ENCODE results near the gene EED.
A peak's percentile ranks its signal among the peaks of the same experiment; 100 is the strongest.

The EED gene

GRCh38 chr11:86244522-86245368, at the start of gene EED:
EED (plus strand) TSS chr11:86244753; CDS start chr11:86245230, 477 bp downstream.
- peak; percentile 94 for DNase-seq (ENCODE audit: low spot score)

- no peak for DNase-seq (ENCODE audit: low spot score)
Observed at GRCh38 chr11:86194998-86195397, 49.6 kb upstream of the EED start.

- no peak for DNase-seq (ENCODE audit: low spot score)
Observed at GRCh38 chr11:86196085-86196696, 48.4 kb upstream of the EED start.

- DNase-seq (ENCODE audit: low spot score): no peak
Observed at GRCh38 chr11:86196913-86197312, 47.6 kb upstream of the EED start.

- DNase-seq (ENCODE audit: low spot score): no peak
Observed at GRCh38 chr11:86197448-86197847, 47.1 kb upstream of the EED start.

GRCh38 chr11:86198139-86198538, 46.4 kb upstream of the EED start:
- no peak for DNase-seq (ENCODE audit: low spot score)

GRCh38 chr11:86199354-86199753, 45.2 kb upstream of the EED start:
- DNase-seq (ENCODE audit: low spot score): no peak

- no peak for DNase-seq (ENCODE audit: low spot score)
Observed at GRCh38 chr11:86201371-86201884, 43.1 kb upstream of the EED start.

- DNase-seq (ENCODE audit: low spot score): no peak
Observed at GRCh38 chr11:86202013-86202336, 42.6 kb upstream of the EED start.

GRCh38 chr11:86204356-86204755, 40.2 kb upstream of the EED start:
- DNase-seq (ENCODE audit: low spot score): no peak

- DNase-seq (ENCODE audit: low spot score): no peak
Observed at GRCh38 chr11:86205421-86206336, 38.9 kb upstream of the EED start.

GRCh38 chr11:86206337-86206695, 38.2 kb upstream of the EED start:
- DNase-seq (ENCODE audit: low spot score): no peak

- no peak for DNase-seq (ENCODE audit: low spot score)
Observed at GRCh38 chr11:86207413-86207812, 37.1 kb upstream of the EED start.

GRCh38 chr11:86208572-86208971, 36.0 kb upstream of the EED start:
- DNase-seq (ENCODE audit: low spot score): no peak

- no peak for DNase-seq (ENCODE audit: low spot score)
Observed at GRCh38 chr11:86209806-86210657, 34.5 kb upstream of the EED start.

GRCh38 chr11:86210898-86211297, 33.7 kb upstream of the EED start:
- DNase-seq (ENCODE audit: low spot score): no peak

GRCh38 chr11:86211619-86212018, 32.9 kb upstream of the EED start:
- DNase-seq (ENCODE audit: low spot score): no peak

GRCh38 chr11:86212019-86212611, 32.4 kb upstream of the EED start:
- no peak for DNase-seq (ENCODE audit: low spot score)

- DNase-seq (ENCODE audit: low spot score): no peak
Observed at GRCh38 chr11:86214710-86215109, 29.8 kb upstream of the EED start.

GRCh38 chr11:86218125-86219084, 26.1 kb upstream of the EED start:
- peak; percentile 74 for DNase-seq (ENCODE audit: low spot score)

Data from D341Med (cell line).